Measurements from ENCODE around the gene AFAP1L1.

AFAP1L1 gene

DNA sequence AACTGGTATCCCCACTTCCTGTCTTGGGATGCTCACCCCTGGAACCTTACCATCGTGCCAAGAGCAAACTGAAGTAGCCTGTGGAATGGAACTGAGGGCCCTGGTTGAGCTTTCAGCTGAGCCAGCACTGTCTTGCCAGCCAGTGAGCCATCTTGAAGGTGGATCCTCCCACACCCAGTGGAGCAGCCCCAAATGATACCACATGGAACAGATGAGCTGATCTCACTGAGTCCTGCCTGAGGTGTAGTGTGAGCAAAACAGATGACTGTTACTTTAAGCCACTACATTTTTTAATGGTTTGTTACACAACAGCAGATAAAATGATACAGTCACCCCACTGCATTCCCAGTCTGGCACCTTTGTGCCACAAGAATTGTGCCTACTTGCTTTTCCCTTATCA, 84.0 kb downstream of the AFAP1L1 start:
- DNase-seq, result no peak

DNA sequence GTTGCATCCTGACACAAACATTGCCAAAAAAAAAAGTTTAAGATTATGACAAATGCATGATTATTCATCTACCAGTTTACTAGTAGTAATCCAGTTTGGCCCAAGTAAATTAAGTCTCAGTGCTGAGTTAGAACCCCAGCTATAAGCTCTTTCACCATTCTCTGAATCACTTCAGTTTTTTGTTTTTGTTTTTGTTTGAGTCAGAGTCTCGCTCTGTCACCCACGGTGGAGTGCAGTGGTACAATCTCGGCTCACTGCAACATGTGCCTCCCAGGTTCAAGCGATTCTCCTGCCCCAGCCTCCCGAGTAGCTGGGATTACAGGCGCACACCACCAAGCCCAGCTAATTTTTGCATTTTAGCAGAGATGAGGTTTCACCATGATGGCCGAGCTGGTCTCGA, 84.7 kb downstream of the AFAP1L1 start:
- DNase-seq, result no peak

GRCh38 chr5:149357370-149358293, 86.0 kb downstream of the AFAP1L1 start, which contains the start of gene PCYOX1L:
Gene PCYOX1L (plus strand): TSS chr5:149358046. CDS start chr5:149358069, 23 bp downstream.
- peak; percentile 96 for DNase-seq

DNA sequence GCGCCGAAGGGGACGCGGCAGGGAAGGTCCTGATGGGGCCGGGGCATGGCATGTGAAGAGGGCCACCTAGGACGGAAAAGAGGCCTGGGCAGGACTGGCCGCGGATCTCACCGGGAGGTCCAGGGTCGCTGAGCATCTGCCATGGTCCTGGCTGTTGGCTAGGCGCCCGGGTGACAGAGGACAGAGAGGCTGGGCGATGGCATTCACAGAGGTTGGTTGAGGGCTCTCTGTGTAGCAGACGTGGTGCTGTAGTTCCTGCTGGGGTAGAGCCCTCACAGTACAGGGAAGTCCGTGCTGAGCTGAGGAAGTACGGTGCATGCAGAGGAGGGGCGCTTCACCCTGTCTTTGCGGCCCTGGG, 86.6 kb downstream of the AFAP1L1 start:
- DNase-seq, result peak; percentile 43

DNA sequence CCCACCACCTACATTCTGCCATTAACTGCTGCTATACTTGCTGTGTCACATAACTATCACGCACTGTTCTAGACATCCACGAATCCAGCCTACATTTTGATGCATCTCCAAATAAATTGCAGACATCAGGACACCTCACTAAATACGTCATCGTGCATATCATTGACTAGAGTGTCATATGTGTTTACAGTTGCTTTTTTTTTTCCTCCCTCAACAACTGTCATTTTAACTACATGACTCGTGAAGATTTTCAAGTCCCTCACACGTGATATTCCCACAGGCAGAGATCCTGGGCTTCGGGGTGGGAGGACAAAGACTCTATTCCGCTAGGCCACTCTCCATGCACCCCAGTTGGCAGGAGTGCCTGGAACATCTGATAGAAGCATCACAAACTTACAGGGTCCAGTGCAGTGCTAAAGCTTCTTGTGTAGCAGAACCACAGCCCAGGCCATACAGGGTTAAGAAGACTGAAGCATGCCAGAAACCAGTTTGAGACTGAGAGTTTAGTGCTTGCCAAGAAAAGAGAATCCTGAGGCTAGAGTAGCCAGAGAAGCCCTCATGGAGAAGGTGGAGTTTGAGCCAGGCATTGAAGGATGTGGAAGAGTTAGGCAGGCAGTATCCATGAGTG, 87.3 kb downstream of the AFAP1L1 start:
- no peak for DNase-seq

DNA sequence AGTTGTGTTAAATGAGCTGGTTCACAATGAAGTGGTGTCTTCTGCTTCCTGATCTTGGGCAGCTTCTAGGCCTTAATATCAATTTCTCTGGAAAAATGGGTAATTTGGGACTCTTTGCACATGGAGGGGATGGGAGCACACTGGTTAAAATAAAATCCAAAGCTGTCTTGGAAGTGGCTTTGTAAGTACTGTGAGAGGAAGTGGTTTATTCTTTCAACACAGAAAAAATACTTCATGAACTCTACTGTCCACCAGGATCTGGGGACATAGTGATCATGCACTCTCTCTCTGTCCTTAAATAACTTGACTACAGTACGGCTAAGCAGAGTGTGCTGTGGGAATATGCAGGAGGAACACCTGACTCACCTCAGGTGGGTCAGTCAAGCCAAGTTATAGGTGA, 88.6 kb downstream of the AFAP1L1 start:
- no peak for DNase-seq

DNA sequence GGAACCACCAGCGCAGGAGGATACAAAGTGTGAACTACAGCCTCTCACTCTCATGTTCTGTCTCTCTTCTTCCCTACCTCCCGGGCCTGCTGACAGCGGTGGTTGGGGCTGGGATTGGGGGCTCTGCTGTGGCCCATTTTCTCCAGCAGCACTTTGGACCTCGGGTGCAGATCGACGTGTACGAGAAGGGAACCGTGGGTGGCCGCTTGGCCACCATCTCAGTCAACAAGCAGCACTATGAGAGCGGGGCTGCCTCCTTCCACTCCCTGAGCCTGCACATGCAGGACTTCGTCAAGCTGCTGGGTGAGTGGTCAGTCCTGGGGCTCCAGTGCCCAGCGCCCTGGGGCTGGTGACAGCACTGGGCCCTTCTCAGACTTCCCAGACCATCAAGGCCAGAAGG, 90.9 kb downstream of the AFAP1L1 start:
- no peak for DNase-seq

GRCh38 chr5:149363358-149363757, 91.7 kb downstream of the AFAP1L1 start:
- no peak for DNase-seq

DNA sequence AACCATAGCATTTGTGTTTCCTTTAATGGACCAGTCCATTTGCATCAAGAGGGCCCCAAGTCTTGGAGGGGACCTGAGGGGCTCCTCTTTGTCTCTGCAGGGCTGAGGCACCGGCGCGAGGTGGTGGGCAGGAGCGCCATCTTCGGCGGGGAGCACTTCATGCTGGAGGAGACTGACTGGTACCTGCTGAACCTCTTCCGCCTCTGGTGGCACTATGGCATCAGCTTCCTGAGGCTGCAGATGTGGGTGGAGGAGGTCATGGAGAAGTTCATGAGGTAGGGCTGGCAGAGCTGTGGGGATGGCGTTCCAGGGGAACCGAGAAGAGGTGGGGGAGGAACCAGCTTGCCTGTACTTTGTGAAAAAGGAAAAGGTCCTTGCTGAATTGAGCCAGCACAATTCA, 92.3 kb downstream of the AFAP1L1 start:
- DNase-seq, result no peak

DNA sequence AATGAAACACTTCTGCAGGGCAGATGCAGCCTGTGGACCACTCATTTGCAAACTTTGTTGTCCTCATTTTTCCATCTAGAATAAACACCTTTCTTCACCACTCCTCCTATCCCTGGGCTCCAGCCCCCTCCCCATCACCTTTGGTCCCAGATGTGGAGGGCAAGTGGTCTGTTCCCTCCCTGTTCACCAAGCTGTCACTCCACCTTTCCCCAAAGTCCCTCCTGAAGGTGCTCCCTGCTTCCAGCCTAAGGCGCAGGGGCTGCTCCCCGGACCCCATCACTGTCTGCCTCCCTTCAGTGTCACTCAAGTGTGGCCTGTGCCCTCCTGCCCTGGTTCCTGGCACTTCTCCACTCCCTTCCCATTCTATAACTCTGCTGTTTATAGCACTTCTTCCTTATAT, 93.1 kb downstream of the AFAP1L1 start:
- DNase-seq, result no peak

- no peak for DNase-seq
Observed at GRCh38 chr5:149365418-149365817, 93.8 kb downstream of the AFAP1L1 start.

DNA sequence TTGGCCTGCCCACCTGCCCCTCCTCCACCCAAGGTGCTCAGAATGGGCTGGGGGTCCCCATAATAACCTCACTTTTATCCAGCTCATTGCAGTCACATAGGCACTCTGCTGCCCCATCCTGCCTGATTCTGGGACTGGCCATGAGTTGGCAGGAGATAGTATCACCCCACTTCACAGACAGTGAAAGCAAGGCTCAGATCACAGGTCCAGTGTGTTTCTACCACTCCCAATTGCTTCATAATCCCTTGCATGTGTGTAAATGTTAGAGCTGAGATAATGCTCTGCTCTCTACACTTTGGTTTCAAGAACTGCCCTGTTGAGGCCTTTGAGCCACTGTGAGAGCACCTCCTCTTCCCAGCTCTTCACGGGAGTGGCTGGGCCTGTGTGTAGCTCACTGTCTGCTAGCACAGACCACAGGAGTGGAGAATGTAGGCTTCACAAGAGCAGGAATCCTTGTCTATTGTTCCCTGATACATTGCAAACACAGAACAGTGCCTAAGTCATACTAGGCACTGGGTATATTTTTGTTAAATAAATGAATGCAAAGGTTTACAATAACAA, 94.6 kb downstream of the AFAP1L1 start:
- no peak for DNase-seq

DNA sequence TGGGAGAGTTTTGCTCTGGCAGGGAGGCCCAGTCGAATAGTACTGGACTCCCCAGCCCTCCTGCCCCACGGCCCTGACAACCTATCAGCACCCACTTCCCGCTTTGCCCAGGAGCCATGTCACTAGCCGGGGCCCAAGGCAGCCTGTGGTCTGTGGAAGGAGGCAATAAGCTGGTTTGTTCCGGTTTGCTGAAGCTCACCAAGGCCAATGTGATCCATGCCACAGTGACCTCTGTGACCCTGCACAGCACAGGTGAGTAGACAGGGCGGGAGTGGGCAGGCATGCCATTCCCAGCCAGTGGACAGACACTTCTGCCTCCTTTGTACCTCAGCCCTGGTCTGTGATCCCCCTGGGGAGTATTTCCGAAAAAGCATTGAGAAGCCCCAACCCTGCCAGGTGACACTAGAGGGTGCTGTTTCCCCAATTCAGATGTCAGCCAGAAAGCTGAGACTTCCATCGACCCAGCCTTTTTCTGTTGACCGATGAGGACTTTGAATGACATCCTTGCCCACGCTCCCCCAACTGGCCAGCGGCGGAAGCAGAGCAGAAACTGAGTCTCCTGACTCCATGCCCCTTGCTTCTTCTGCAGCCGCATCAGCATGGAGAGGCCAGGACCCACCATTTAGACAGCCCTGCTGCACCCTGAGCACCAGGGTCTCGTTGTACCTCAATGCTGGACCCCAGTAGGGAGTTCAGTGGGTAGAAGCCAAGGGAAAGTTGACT, 95.8 kb downstream of the AFAP1L1 start:
- DNase-seq, result peak; percentile 60

GRCh38 chr5:149367972-149368645, 96.5 kb downstream of the AFAP1L1 start:
- no peak for DNase-seq

- DNase-seq, result no peak
Observed at GRCh38 chr5:149370878-149371277, 99.2 kb downstream of the AFAP1L1 start.

GRCh38 chr5:149371296-149371962, 99.8 kb downstream of the AFAP1L1 start:
- DNase-seq, result peak; percentile 74

DNA sequence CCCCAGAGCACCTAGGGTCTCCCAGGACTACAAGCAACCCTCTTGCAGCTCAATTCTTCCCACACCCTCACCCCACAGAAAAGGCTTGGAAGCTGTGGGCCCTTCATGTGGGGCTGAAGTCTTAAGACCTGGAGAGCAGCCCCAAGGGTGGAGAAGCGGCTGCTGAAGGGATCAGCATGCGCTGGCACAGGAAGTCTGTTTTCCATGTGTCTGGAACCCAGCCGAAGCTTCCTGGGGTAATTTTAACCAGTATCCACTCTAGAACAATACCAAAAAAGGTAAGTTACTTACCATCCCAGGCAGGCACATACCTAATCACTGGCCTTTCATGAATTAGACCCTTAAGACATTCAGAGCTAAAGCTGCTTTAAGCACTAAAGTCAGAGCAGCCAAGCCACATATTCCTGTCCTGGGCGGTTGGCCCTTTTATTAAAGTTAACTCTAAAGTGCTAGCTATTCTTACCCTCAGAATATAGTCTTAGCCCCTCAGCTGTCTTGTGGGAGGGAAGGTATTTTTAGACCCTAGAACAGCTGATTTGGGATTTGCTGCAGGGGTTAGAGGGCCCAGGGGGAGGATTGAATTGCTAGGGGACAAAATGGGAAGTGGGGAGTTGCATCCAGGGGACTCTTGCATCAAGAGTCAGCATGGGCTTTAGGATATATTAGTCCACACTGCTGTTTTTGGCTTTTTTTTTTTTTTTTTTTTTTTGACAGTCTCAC, 100.6 kb downstream of the AFAP1L1 start:
- DNase-seq, result no peak

GRCh38 chr5:149372932-149373331, 101.3 kb downstream of the AFAP1L1 start:
- DNase-seq, result no peak

DNA sequence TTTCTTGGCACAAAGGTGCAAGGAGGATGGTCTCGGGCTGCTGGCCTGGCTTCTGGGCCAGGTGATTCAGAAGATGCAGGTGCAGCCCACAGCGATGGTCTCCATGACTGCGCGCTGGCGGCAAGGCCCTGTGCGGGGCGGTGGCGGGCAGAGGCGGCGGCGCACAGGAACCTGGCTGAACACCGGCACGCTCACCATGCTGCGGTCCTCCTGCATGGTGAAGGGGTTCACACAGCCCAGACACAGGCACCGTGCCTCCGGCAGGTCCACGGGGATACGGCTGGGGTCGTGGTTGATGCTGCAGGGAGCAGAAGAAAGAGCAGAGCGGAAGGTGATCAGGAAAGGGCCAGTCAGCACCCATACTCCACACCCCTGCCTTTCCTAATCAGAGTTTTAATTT, 102.6 kb downstream of the AFAP1L1 start:
- no peak for DNase-seq

DNA sequence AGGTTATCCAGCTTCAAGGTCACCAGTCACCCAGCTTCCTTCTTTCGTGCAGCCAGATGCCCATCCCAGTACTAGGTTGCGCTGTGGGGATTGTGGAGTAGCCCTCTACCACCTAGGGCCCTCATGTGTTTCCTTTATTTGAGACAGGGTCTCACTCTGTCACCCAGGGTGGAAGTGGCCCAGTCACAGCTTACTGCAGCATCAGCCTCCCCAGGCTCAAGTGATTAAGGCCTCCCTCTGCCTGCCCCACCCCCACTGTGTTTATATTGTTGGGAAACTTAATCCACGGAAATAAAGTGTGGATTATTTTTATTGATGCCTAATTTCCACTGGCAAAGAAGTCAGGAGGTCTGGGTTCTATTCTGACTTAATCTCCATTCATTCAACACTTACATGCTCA, 103.1 kb downstream of the AFAP1L1 start:
- DNase-seq, result no peak

DNA sequence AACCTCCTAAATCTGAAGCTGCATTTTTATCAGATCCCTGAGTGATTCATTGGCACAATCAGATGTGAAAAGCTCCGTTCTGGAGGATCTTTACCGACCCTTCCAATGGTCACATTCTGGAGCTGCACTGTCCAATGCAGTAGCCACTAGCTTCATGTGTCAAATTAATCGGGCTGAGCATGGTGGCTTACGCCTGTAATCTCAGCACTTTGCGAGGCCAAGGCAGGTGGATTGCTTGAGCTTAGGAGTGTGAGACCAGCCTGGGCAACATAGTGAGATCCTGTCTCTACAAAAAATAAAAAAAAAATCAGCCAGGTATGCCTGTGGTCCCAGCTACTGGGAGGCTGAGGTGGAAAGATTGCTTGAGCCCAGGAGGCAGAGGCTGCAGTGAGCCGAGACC, 103.8 kb downstream of the AFAP1L1 start:
- no peak for DNase-seq

DNA sequence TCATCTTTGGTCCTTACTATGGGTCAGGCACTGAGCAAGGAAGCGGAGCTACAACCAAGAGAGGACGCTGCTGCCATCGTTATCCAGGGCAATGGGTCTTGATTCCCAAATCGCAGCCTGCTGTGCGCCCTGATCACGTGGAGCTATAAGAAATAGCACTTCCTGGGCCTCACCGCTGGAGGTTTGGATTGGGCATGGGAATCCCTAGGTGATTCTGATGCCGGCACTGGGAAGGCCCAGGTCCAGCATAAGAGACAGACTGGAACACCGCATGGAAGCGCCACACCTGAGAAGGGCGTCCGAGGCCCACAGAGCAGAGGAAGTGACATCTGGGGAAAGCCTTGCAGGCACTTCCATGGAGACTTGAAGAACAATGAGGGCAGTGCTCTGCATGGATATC, 104.4 kb downstream of the AFAP1L1 start:
- DNase-seq, result no peak
